GM19023 (cell line): ENCODE measurements around the gene SCN1A.

Experiments
- ATAC-seq: cut with Tn5 transposase; IDR thresholded peaks from one replicate; pipeline ENCODE4 v1.9.1; 2021; ENCODE audit warnings: mild to moderate bottlenecking, moderate library complexity; ENCODE audit not compliant: unreplicated experiment

SCN1A gene

GRCh38 chr2:166084301-166084700 lies 43.5 kb downstream of the SCN1A start:
- ATAC-seq = no peak

GRCh38 chr2:166082736-166083135 lies 45.1 kb downstream of the SCN1A start:
- ATAC-seq = no peak

- no peak for ATAC-seq
Observed at GRCh38 chr2:166081852-166082251, 46.0 kb downstream of the SCN1A start.

GRCh38 chr2:166081131-166081632 lies 46.6 kb downstream of the SCN1A start:
- ATAC-seq = no peak

- ATAC-seq = no peak
Observed at GRCh38 chr2:166074430-166074829, 53.4 kb downstream of the SCN1A start.

GRCh38 chr2:166074011-166074410 lies 53.8 kb downstream of the SCN1A start:
- ATAC-seq = no peak

GRCh38 chr2:166070231-166070630 lies 57.6 kb downstream of the SCN1A start:
- ATAC-seq = no peak

GRCh38 chr2:166068981-166069380 lies 58.8 kb downstream of the SCN1A start:
- ATAC-seq = no peak

- no peak for ATAC-seq
Observed at GRCh38 chr2:166067229-166067628, 60.6 kb downstream of the SCN1A start.

GRCh38 chr2:166060191-166060590 lies 67.6 kb downstream of the SCN1A start:
- ATAC-seq = no peak

GRCh38 chr2:166057370-166058164 lies 70.3 kb downstream of the SCN1A start:
- no peak for ATAC-seq

GRCh38 chr2:166044853-166045483 lies 82.9 kb downstream of the SCN1A start:
- ATAC-seq = no peak

GRCh38 chr2:166042768-166043390 lies 84.9 kb downstream of the SCN1A start:
- no peak for ATAC-seq

GRCh38 chr2:166042356-166042755 lies 85.5 kb downstream of the SCN1A start:
- ATAC-seq = no peak

- no peak for ATAC-seq
Observed at GRCh38 chr2:166041613-166042012, 86.2 kb downstream of the SCN1A start.

GRCh38 chr2:166032361-166032760 lies 95.5 kb downstream of the SCN1A start:
- no peak for ATAC-seq

GRCh38 chr2:166031054-166031453 lies 96.8 kb downstream of the SCN1A start:
- ATAC-seq = no peak

GRCh38 chr2:166025313-166025712 lies 102.5 kb downstream of the SCN1A start:
- ATAC-seq = no peak

- ATAC-seq = no peak
Observed at GRCh38 chr2:166017208-166017607, 110.6 kb downstream of the SCN1A start.

GRCh38 chr2:166013878-166014277 lies 113.9 kb downstream of the SCN1A start:
- ATAC-seq = no peak

- ATAC-seq = no peak
Observed at GRCh38 chr2:166011660-166012059, 116.2 kb downstream of the SCN1A start.

- ATAC-seq = no peak
Observed at GRCh38 chr2:166000401-166000800, 127.4 kb downstream of the SCN1A start.
